IPS-NIHi11 (cell line): ENCODE results near the gene PREP.

ENCODE experiments used
- DNase-seq: peaks from one replicate; pipeline ENCODE4 v3.0.0; 2012; ENCODE audit warnings: mixed read lengths, low spot score

The PREP gene

DNA sequence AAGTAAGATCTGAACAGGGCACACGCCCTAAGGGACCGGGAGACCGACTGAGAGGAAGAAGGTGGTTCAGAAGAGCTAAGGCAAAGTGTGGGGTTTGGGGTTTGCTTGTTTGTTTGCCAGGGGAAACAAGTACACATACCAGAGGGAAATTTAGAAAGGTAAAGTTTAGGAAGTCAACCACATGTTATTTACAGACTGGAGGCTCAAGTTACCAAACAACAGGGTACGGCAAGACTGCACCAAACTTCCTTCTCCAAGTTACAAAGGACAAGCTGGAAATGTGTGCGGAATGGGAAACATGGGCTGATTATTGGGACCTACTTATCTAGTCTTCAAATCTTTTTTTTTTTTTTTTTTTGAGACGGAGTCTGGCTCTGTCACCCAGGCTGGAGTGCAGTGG is 11.2 kb downstream of the PREP start:
- no peak for DNase-seq

GRCh38 chr6:105389543-105389942 is 13.3 kb downstream of the PREP start:
- DNase-seq = no peak

DNA sequence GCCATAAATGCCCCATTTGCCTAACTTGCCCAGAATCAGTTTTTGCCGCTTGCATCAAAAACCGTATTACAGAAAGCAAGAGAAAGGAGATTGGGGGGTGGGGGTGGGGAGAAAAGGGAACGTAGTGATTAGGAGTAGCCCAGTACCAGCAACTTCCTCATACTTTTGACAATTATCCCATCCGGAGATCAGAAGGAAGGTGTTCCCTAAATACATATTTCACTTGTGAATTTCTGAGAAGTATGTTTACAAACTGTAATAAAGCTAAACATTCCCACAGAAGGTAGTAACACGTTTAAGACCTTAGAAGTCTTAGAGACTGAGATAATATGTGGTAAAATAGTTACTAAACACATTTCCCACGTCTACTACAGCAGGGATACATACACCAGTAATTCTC is 14.5 kb downstream of the PREP start:
- DNase-seq = no peak

- no peak for DNase-seq
Measured at GRCh38 chr6:105384004-105384403, 18.9 kb downstream of the PREP start.

DNA sequence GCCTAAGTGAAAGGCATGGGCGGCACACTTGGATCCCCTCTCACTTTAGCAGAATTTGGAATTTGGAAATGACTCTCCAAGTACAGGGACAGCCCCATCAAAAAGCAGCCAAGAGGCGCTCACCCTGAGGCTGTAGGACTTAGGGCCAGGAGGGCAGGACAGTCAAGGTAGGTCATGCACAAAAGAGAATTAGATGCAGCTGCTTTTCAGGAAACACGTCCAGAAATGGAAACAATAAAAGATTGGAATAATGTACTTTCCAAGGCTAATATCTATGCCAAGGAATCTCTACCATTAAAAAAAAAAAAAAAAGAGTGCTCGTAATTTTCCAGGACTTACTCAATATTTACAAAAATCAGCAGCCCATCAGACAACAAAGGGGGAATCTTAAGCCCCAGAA is 19.9 kb downstream of the PREP start:
- DNase-seq = no peak

DNA sequence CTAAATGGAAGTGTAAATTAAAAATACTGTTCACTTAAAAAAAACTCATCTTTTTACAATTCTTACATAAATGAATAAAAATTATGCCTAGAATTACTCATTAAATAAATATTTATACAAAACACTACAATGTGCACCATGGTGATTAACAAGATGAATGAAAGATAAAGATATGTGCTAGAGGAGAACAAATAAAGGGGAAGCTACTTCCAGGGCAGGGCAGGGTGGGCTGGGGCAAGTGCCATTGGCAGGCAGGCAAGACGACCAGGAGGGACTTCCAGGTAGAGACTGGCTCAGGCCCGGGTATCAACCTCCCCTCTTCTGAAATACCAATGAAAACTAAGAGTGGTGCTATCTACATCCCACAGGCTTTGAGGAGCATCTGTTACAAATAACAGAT is 20.4 kb downstream of the PREP start:
- DNase-seq = no peak

DNA sequence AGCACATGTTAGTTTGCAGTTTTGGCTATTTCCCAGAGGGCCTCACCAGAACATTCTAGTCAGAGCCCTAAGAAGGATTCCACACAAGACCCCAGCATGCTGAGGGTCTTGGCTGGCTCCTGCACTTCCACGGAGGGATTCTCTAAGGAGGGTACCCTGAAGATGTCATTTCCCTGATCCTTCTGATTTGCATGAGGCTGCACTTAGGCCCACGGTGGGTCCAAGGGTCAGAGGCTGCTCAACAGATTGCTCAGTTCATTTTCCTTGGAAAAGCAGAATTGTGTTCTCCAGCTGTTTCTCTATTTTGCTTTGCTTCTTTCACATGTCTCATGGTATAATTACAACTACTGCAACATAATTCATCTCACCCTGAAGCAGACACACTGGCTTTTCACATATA is 22.2 kb downstream of the PREP start:
- DNase-seq = no peak

GRCh38 chr6:105375797-105376196 is 27.1 kb downstream of the PREP start:
- no peak for DNase-seq

- DNase-seq = no peak
Measured at GRCh38 chr6:105374010-105374420, 28.9 kb downstream of the PREP start.

- DNase-seq = no peak
Measured at GRCh38 chr6:105373481-105373880, 29.4 kb downstream of the PREP start.

DNA sequence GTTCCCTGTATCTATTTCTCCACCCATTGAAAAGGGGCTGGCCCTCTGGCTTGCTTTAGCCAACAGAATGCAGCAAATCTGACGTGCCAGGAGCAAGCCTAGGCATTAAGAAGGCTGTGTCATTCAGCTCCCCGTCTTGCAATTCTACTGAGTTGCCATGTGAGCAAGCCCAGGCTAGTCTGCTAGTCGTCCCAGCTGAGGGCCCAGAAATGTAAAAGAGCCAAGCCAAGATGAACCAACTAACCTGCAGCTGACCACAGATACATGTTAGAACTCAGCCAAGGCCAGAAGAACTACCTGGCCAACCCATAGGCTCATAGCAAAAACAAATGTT is 30.1 kb downstream of the PREP start:
- DNase-seq = no peak

DNA sequence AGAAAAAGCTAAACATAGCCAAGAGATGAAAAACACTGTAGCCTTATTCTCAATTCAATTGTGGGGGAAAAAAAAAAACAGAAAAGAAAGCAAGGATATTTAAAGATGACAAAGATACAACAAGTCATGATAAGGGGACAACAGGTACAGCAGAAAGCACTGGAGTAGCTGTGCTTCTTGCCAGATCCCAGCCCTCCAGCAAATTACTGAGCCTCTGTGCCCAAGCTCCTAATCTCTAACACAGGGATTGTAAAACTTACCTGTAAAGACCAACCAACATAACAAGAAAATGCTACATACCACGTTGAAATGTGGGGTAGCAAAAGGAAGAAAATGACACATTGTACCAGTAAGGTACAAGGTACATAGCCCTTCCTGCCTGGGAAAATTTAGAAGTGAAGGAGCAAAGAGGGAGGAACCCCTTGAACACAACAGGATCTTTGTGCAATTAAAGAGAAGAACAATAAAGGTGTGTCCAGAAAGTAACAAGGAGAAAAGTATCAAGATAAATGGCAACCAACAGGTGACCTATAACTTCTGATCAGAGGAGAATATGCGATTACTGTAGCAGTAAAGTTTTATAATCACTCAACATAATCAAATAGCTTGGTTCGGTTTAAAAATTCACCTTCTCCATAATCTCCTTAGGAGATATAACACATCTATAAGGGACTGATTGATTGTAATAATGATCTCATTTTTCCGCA is 30.6 kb downstream of the PREP start:
- DNase-seq = no peak

DNA sequence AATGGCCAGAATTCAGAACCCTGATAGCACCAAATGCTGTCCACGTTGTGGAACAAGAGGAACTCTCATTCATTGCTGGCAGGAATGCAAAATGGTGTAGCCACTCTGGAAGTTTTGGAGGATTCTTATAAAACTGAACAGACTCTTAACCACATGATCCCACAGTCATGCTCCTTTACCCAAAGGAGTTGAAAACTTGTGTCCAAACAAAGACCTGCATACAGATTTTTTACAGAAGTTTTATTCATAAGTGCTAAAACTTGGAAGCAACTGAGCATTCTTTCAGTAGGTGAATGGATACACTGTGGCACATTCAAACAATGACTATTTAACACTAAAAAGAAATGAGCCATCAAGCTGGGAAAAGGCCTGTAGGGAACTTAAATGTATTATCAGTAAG is 32.5 kb downstream of the PREP start:
- DNase-seq = no peak

DNA sequence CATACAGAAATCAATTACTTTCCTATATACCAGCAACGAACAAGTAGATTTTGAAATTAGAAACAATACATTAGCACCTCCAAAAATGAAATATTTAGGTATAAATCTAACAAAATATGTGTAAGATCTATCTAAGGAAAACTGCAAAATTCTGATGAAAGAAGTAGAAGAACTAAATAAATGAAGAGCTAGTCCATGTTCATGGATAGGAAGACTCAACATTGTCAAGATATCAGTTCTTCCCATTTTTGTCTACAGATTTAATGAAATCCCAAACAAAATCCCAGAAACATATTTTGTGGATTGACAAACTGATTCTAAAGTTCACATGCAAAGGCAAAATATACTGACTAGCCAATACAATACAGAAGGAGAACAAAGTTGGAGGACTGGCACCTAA is 33.7 kb downstream of the PREP start:
- DNase-seq = no peak

GRCh38 chr6:105364243-105364642 is 38.6 kb downstream of the PREP start:
- DNase-seq = no peak

DNA sequence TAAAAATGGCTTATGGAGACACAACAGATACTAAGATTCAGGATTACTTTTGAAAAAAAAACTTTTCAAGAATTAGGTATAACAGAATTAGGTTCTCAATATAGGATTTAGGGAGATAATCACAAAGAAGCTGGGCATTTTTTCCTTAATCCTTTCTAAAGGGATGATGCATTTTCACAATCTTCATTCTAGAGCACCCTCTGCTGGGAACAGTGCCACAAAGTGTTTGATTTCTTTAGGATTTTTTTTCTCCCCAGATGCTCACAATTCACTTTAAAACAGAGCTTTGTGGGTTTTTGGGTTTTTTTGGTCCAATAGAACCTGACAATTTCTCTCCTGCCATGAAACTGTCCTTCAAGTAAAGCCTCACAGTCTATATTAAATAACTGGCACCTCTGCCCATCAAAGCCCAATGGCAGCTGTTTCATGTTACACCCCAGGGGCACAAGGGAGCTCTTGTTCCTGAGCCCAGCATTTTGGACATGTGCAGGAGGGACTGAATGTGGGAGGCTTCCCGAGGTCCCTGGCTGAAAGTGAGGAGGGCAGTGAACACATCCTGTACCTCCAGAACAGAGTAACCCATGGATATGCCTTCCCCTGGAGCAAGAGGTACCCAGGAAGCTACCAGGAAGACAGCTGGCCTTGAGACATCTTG is 39.7 kb downstream of the PREP start:
- DNase-seq = no peak

- DNase-seq = no peak
Measured at GRCh38 chr6:105359419-105360370, 43.2 kb downstream of the PREP start.

- DNase-seq = no peak
Measured at GRCh38 chr6:105357165-105357564, 45.7 kb downstream of the PREP start.

GRCh38 chr6:105352037-105352617 is 50.8 kb downstream of the PREP start:
- no peak for DNase-seq

- no peak for DNase-seq
Measured at GRCh38 chr6:105348897-105349296, 54.0 kb downstream of the PREP start.

DNA sequence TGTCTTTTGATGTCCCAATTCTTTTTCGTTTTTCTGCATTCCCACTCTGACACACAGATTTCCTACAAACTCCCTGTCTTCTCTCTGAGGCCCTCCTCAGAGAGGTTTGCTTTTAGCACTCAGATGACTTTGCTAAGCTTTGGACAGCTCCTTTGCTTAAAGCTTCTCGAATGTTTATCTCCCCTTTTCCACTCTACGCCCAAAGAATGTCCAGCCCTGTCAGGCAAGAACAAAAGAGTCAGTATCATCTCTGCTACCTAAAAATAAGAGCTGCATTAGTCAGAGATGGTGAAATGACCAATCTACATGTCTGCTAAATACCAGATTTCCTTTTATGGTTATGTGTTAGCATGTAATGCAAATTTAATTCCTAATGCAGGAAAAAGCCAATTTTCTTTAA is 56.8 kb downstream of the PREP start:
- DNase-seq = no peak

DNA sequence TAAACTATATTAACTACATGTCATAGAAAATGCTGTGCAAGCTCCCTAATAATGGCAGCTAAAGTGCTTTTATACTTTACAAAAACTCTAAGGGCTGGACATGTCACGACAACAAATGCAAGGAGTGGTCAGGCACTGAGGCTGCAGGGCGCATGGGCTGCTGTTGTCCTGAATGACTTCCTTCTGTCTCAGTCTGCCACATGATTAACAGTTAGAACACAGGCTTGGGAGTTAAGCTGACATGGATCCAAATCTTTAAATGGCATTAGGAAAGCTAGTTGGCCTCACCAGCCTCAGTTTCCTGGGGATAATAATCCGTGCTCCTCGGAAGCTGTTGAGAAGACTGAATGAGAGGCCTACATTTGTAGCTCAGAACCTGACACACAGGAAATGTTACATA is 57.4 kb downstream of the PREP start:
- DNase-seq = no peak
